GM12864 (cell line): ENCODE data around the gene MAEA.

Experiments used
- DNase-seq: peaks from one replicate; pipeline ENCODE4 v3.0.0-alpha.2; 2011; ENCODE audit warnings: low read depth
- H3K4me3 ChIP-seq: 2 replicates; pipeline ENCODE4 v1.5.1; 2011; ENCODE audit warnings: mild to moderate bottlenecking, low read depth, low read length, control low read depth
- TF ChIP-seq, protein P1 (sequence below): IDR thresholded peaks from 2 replicates; pipeline ENCODE4 v1.5.1; 2011; ENCODE audit warnings: low read depth, mild to moderate bottlenecking, moderate library complexity, low read length, control low read depth, inconsistent platforms; ENCODE audit errors: missing control alignments

The MAEA gene

DNA sequence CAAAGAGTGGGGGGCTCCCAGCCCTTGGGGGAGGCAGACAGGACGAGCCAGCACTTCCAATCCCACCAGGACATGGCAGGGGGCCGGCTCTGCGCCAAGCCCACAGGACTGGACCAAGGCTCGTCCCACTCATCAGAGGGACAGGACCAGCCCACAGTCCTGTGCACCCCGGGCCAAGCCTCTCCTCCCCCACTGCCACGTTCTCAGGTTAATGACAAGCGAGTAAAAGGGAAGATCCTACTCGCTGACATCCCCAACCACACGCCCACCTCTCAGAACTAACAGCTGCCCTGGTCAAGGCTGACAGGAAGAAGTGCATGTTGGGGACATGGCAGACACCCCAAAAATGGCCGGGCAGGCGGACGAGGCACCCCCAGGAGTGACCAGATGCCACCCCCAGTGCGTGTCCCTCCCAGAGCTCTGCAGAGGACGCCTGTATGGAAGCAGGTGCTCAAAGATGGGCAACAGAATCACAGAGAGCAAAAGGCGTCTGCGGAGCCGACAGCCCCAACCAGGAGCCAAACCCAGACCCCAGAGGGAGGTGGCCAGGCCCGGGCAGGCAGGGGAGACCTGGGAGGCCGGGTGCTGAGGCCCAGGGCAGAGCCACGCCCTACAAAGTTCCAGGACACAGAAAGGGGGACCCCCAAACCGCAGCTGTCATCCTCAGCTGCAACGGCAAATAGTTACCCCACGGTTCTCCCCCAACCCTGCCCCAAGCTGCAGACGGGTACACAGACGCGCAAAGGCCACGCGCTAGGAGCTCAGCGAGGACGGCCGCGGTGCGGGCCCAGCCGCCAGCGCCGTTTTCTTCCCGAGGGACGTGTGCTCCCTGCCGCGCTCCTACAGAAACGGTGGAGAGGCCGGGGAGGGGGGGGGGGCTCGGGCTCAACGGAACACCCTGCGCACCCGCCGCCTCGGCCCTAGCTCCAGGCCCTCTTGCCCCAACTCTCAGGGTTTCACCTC is 42.5 kb upstream of the MAEA start:
- TF ChIP-seq, protein P1, sequence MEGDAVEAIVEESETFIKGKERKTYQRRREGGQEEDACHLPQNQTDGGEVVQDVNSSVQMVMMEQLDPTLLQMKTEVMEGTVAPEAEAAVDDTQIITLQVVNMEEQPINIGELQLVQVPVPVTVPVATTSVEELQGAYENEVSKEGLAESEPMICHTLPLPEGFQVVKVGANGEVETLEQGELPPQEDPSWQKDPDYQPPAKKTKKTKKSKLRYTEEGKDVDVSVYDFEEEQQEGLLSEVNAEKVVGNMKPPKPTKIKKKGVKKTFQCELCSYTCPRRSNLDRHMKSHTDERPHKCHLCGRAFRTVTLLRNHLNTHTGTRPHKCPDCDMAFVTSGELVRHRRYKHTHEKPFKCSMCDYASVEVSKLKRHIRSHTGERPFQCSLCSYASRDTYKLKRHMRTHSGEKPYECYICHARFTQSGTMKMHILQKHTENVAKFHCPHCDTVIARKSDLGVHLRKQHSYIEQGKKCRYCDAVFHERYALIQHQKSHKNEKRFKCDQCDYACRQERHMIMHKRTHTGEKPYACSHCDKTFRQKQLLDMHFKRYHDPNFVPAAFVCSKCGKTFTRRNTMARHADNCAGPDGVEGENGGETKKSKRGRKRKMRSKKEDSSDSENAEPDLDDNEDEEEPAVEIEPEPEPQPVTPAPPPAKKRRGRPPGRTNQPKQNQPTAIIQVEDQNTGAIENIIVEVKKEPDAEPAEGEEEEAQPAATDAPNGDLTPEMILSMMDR = no peak
- H3K4me3 ChIP-seq = peak overlapping the region; percentile 87
- DNase-seq = no peak

- no peak for DNase-seq
- TF ChIP-seq, protein P1 = no peak
- peak overlapping the region; percentile 87 for H3K4me3 ChIP-seq
Measured at GRCh38 chr4:1247864-1248244, 41.8 kb upstream of the MAEA start.

- peak within 1 kb of the TSS; percentile 87 for H3K4me3 ChIP-seq
- TF ChIP-seq, protein P1 = no peak
- peak; percentile 42 for DNase-seq
Measured at GRCh38 chr4:1248245-1249147, 41.2 kb upstream of the MAEA start, which contains the start of gene CTBP1. CTBP1 (minus strand) TSS chr4:1249130; CDS start chr4:1241331, 7,799 bp downstream.

DNA sequence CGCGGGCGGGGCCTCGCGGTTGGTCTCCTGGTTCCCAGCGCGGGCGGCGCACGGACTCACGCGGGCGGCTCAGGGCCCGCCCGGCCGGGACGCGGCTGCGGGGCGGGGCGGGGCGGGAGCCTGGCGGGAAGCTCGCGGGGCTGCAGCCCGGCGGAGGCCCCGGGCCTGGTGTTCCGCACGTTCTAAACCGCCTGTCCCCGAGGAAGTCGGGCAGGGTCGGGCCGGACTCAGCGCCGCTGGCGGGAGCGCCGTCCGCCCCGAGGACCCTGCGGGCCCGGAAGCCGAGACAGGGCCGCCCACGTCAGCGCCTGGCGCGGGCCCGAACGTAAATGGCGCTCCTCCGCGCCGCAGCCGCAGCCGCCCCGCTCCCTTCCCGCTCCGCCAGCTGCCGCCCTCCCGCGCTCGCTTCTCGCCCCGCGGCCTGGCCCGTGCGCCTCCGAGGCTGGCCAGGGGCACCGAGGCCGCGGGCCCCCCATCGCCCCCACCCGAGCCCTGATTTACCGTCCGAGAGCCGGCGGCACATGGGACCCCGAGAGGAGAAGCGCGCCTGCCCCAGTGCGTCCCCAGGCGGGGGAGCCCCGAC is 40.5 kb upstream of the MAEA start:
- DNase-seq = peak; percentile 43
- peak overlapping the region; percentile 67 for H3K4me3 ChIP-seq
- TF ChIP-seq, protein P1 = no peak

DNA sequence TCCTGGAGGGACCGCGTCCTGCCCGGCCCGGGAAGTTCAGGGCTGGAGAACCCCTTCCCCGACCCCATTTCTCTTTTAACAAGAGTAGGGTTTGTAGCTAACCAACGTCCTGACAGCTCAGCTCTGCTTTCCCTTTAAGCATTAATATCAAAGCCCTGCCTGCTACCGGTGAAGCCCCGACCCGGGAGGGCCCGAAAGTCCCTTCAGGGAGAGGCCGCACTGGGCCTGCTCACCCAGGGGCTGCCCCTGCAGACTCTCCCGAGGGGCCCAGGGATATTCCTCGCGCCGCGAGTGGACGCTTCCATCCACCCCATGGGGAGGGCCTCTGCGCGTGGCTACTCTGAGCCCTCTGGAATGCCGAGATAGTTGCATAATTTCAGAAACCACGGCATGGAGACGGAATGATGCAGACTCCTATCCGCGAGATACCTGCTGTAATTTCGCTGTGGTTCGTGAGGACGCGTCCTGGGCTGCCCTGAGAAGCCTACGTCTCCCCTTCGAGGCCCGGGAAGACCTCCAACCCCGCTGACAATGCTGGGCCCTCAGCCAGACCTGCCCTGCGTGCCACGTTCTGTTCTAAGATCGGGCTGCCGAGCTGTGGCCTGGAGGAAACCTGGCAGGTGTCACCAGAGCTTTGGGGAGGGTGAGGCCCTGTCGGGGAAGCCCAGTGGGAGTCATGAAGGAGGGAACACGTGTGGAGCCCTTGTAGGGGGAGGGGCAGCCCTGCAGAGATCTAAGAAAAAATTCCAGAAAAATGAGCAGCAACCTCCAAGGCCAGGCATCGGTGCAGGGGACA is 39.8 kb upstream of the MAEA start:
- TF ChIP-seq, protein P1 = no peak
- H3K4me3 ChIP-seq = peak overlapping the region; percentile 67
- DNase-seq = no peak

DNA sequence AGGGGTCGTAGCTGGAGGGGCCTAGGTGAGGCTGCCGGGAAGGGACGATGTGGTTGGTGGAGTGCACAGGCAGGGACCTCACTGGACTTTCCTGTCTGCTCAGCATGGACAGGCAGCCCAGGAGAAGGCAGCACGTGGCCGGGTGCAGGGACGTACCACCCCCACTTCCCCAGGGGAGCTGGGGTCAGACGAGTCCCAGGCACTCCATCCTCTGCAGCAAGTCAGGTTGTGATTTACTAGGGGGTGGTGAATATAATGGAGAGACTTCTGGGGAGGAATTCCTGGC is 39.2 kb upstream of the MAEA start:
- no peak for DNase-seq
- TF ChIP-seq, protein P1 = no peak
- H3K4me3 ChIP-seq = peak overlapping the region; percentile 67
